OCI-LY7 (cell line): Measurements from ENCODE around the gene RNF133. TPM values are rescaled to one million over a fixed set of nuclear protein-coding genes. Genes with fewer than 3 reads are reported as not detected.

ENCODE experiments used
- BruUV-seq: library from RNA; stranded (reverse); fragments of 400-500 nt; replicated peaks from 2 replicates; lab custom pipeline; 2021; lab: Mats Ljungman, UMichigan
- CTCF ChIA-PET: fragments of 300-600 bp; sonication (Branson Sonifier 250); formaldehyde crosslinking; loops from one replicate; lab custom pipeline; 2022; ENCODE audit warnings: antibody characterized with exemption; ENCODE audit not compliant: unreplicated experiment; lab: Charles Lee
- POLR2A ChIA-PET: fragments of 300-600 bp; sonication (Branson Sonifier 250); formaldehyde crosslinking; loops from one replicate; lab custom pipeline; 2022; ENCODE audit warnings: antibody characterized with exemption; lab: Charles Lee
- DNase-seq: peaks from one replicate; pipeline ENCODE4 v3.0.0-alpha.2; 2015; ENCODE audit warnings: low spot score
- H2AFZ ChIP-seq: fragments of 200-600 bp; sonication (generic), shearing (Covaris generic); 2 replicates; pipeline ENCODE4 v1.6.1; 2014; ENCODE audit warnings: mild to moderate bottlenecking, antibody characterized with exemption, low read length, moderate library complexity
- H3K27ac ChIP-seq: fragments of 200-600 bp; sonication (generic); 2 replicates; pipeline ENCODE4 v1.5.1; 2014; ENCODE audit warnings: mixed run types, low read depth, mild to moderate bottlenecking, moderate library complexity, low read length, inconsistent platforms; ENCODE audit not compliant: poor library complexity, severe bottlenecking
- H3K36me3 ChIP-seq: fragments of 200-600 bp; sonication (generic); 2 replicates; pipeline ENCODE4 v1.6.1; 2014; ENCODE audit warnings: mild to moderate bottlenecking, antibody characterized with exemption, low read length, moderate library complexity, mixed read lengths; ENCODE audit not compliant: insufficient read depth
- H3K4me1 ChIP-seq: fragments of 200-600 bp; sonication (generic); 2 replicates; pipeline ENCODE4 v1.5.1; 2014; ENCODE audit warnings: mild to moderate bottlenecking, low read length; ENCODE audit not compliant: insufficient read depth, poor library complexity, severe bottlenecking
- H3K4me2 ChIP-seq: fragments of 200-600 bp; sonication (generic); 2 replicates; pipeline ENCODE4 v1.6.1; 2014; ENCODE audit warnings: mild to moderate bottlenecking, low read length
- H3K4me3 ChIP-seq: fragments of 200-600 bp; sonication (generic); 2 replicates; pipeline ENCODE4 v1.5.1; 2014; ENCODE audit warnings: mild to moderate bottlenecking, low read depth, low read length; ENCODE audit not compliant: poor library complexity, severe bottlenecking
- H3K79me2 ChIP-seq: fragments of 200-600 bp; sonication (generic); 2 replicates; pipeline ENCODE4 v1.6.1; 2016; ENCODE audit warnings: low read depth, mild to moderate bottlenecking, low read length, moderate library complexity, mixed read lengths; ENCODE audit not compliant: insufficient read depth
- H3K9me2 ChIP-seq: fragments of 200-600 bp; sonication (generic); 2 replicates; pipeline ENCODE4 v1.6.1; 2016; ENCODE audit warnings: mild to moderate bottlenecking, low read length, mixed read lengths; ENCODE audit not compliant: insufficient read depth
- H3K9me3 ChIP-seq: fragments of 200-600 bp; sonication (generic); 2 replicates; pipeline ENCODE4 v1.6.1; 2014; ENCODE audit warnings: mild to moderate bottlenecking, mixed run types, low read length, mixed read lengths
- H4K20me1 ChIP-seq: fragments of 200-600 bp; sonication (generic); 2 replicates; pipeline ENCODE4 v1.6.1; 2014; ENCODE audit warnings: mild to moderate bottlenecking, antibody characterized with exemption, low read length, moderate library complexity, mixed read lengths; ENCODE audit not compliant: insufficient read depth
- EZH2phosphoT487 ChIP-seq: fragments of 200-600 bp; sonication (generic); IDR thresholded peaks from 2 replicates; pipeline ENCODE4 v1.6.1; 2018; ENCODE audit warnings: low read depth, borderline replicate concordance, mild to moderate bottlenecking, mixed run types, antibody characterized with exemption, low read length, moderate library complexity, mixed read lengths
- intact Hi-C: fragments of 100-400 bp; cut with micrococcal nuclease; formaldehyde crosslinking; loops from one replicate; pipeline ENCODE4 v1.10.0; 2022; ENCODE audit not compliant: unreplicated experiment
- small RNA-seq: library from RNA; depleted of rRNA; stranded (forward); fragments of <200 nt; gene quantifications from one replicate; pipeline ENCODE3, GENCODE V24; 2014
- total RNA-seq, 2 experiments: library from RNA; depleted of rRNA in 1 of 2; stranded (reverse); fragments of >200 nt in 1 of 2; shearing (Covaris generic) in 1 of 2; gene quantifications; 2 replicates each; pipeline ENCODE4 v1.2.3, GENCODE V29; 2014 to 2022
- TF ChIP-seq, protein P1 (sequence below): fragments of 200-600 bp; sonication (generic); conservative IDR thresholded peaks from 2 replicates; pipeline ENCODE4 v1.5.1; 2014; ENCODE audit warnings: mild to moderate bottlenecking, antibody characterized with exemption, low read length, moderate library complexity, mixed read lengths

The RNF133 gene
- total RNA-seq, 2 experiments from 2014 or later: not detected

DNA sequence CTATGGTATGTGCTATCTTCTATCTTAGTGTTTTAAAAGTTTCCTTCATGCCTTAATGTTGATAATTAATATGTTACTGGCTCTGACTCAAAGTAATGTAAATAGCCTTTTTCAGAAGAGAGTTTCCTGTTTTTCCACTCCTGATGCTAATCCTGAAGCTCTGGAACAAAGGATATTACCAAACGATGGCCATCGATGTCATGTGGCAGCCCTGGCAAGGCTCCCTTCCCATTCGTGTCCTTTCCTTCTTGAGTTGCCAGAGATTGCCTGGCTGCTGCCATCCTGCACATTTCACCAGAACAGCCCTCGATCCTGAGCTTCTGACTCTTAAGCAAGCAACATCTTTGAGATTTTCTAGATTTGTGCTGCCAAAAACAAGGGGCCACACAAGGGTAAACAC is 46.0 kb downstream of the RNF133 start:
- intact Hi-C loops: no loop called here
- H3K9me2 ChIP-seq: no peaks in the 10 kb centered on the region
- TF ChIP-seq EZH2phosphoT487: no peak
- TF ChIP-seq, protein P1, sequence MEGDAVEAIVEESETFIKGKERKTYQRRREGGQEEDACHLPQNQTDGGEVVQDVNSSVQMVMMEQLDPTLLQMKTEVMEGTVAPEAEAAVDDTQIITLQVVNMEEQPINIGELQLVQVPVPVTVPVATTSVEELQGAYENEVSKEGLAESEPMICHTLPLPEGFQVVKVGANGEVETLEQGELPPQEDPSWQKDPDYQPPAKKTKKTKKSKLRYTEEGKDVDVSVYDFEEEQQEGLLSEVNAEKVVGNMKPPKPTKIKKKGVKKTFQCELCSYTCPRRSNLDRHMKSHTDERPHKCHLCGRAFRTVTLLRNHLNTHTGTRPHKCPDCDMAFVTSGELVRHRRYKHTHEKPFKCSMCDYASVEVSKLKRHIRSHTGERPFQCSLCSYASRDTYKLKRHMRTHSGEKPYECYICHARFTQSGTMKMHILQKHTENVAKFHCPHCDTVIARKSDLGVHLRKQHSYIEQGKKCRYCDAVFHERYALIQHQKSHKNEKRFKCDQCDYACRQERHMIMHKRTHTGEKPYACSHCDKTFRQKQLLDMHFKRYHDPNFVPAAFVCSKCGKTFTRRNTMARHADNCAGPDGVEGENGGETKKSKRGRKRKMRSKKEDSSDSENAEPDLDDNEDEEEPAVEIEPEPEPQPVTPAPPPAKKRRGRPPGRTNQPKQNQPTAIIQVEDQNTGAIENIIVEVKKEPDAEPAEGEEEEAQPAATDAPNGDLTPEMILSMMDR: no peak
- no peaks in the 10 kb centered on the region for H3K4me1 ChIP-seq
- no peak overlapping the region for H3K27ac ChIP-seq
- no peaks in the 10 kb centered on the region for H3K9me3 ChIP-seq
- no peak overlapping the region for H3K4me2 ChIP-seq
- ChIA-PET CTCF (no interaction called here), POLR2A (interaction anchor here (1.1 kb wide), 1 partner anchor 16 kb away, joined by 3 read pairs; no protein-coding TSS in a partner anchor)
- BruUV-seq: no TSS peak
- no peaks in the 10 kb centered on the region for H3K36me3 ChIP-seq
- no peaks in the 10 kb centered on the region for H4K20me1 ChIP-seq
- H2AFZ ChIP-seq: no peak overlapping the region
- H3K4me3 ChIP-seq: no peak overlapping the region
- no peak for DNase-seq
- no peaks in the 10 kb centered on the region for H3K79me2 ChIP-seq

DNA sequence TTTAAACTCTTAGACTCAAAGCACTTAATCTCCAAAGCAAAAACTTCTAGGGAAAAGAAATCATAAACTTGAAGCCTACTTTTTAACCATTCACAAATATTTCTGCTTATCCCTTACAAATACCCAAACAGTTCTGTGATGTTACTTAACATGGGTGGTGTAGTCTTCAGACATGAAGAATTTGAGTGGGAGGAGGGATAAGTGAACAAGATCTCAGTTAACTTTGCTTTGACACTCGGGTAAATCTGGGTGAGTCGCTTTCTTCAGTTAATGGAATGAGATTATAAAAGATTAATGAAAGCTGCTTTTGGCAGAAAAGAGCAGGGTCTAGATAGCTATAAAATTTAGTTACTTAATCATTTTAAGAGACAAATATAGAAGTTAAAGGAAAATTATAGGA is 47.5 kb downstream of the RNF133 start:
- TF ChIP-seq EZH2phosphoT487: no peak
- TF ChIP-seq, protein P1: no peak
- Histone ChIP-seq H3K27ac (no peak overlapping the region), H3K36me3 (no peaks in the 10 kb centered on the region), H3K4me2 (no peak overlapping the region), H4K20me1 (no peaks in the 10 kb centered on the region), H3K9me3 (no peaks in the 10 kb centered on the region), H3K79me2 (no peaks in the 10 kb centered on the region), H3K4me1 (no peaks in the 10 kb centered on the region), H2AFZ (no peak overlapping the region), H3K9me2 (no peaks in the 10 kb centered on the region), H3K4me3 (no peak overlapping the region)
- intact Hi-C loops: no loop called here
- DNase-seq: no peak
- ChIA-PET CTCF (no interaction called here), POLR2A (interaction anchor here (0.6 kb wide), 1 partner anchor 12 kb away, joined by 3 read pairs; no protein-coding TSS in a partner anchor)
- BruUV-seq: no TSS peak

Small RNA genes within 50 kb of the gene (small RNA-seq; reads per million reads assigned to genes)
- gene AC006463.1: not detected

Other genes with a start within 250 kb of the RNF133 start
- gene RNF148, start 3.8 kb upstream of the RNF133 start, total RNA-seq (2014; rRNA removed; shearing (Covaris generic)): not detected in 2 replicates
- not detected in 2 replicates for gene RNF148, start 3.8 kb upstream of the RNF133 start, total RNA-seq (2022)
- not detected in 2 replicates for gene CADPS2, start 187.3 kb upstream of the RNF133 start, total RNA-seq (2014; rRNA removed; shearing (Covaris generic))
- not detected in 2 replicates for gene CADPS2, start 187.3 kb upstream of the RNF133 start, total RNA-seq (2022)